GM19452 (cell line): ENCODE measurements around the gene DNMT3A.

Experiments
- ATAC-seq: cut with Tn5 transposase; IDR thresholded peaks from one replicate; pipeline ENCODE4 v1.9.1; 2021; ENCODE audit not compliant: unreplicated experiment

DNMT3A gene

DNA sequence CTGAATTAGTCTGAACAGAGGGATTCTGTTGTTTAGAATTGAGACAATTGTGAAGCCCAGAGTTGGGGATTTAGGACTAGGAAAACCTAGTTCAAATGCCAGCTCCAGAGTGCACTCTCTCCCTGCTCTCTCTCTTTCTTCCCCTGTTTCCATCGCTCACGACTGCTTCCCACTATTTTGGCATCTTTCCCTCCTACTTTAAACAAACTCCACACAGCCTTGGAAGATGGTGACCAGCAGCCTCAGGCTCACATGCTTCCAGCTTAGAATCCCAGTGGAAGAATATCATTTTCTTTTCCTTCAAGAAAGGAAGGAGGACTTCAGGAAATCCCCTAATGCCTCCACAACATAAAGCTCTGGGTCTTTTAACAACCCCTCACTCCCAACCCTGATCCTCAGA, 6.1 kb upstream of the DNMT3A start:
- no peak for ATAC-seq

DNA sequence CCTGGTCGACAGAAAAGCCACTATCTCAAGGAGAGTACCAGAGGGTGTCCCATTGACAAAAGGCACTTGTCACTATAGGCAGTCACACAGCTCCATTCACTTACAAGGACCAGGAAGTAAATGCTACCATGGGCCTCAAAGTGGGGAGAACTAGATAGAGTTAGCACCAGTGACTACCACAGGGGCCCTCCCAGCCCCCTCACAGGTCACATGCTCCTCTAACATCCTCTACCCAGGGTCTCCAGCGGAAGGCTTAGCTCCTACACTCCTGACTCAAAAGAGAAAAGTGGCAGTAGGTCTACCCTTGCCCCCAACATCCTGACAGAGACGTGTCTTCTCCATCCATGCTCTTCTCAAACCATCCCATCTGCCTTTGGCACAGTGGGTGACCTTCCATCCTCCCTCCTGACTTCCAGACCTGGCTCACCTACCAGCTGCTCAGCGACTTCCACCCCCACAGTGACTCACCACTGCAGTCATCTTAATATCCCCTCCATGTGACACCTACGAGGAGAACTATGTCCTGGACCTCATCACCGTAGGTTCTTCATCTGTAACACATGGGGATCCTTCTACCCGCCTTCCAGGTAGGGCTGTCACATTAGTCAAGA, 5.6 kb upstream of the DNMT3A start:
- ATAC-seq = no peak

DNA sequence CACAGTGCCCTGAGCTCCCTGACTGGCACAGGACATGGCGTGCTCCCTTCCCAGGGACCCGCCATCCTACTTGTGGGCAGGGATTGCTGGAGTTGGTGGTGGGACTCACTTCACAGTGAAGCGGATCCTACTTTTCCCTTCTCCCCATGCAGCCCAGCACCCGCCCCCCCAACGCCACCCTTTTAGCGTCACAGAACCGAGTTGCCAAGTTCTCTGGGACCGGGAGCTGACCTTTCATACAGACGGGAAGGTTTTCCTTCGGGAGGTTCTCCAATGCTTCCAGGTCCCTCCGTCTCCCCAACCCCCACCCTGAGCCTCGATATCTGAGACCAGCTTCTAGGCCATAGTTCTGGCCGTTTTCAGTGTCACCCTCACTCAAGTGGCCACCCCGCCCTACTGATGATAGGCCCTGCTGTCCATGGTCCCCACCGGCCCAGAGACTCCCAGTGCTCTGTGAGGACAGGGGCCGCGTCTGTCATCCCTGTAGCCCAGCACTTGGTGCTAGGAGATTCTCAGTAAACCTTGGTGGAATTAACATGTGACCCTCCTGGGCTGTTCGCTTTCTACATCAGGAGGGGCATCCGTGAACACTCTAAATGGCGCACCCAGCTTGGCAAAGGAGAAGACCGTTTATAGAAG, 1.6 kb upstream of the DNMT3A start:
- ATAC-seq = no peak

DNA sequence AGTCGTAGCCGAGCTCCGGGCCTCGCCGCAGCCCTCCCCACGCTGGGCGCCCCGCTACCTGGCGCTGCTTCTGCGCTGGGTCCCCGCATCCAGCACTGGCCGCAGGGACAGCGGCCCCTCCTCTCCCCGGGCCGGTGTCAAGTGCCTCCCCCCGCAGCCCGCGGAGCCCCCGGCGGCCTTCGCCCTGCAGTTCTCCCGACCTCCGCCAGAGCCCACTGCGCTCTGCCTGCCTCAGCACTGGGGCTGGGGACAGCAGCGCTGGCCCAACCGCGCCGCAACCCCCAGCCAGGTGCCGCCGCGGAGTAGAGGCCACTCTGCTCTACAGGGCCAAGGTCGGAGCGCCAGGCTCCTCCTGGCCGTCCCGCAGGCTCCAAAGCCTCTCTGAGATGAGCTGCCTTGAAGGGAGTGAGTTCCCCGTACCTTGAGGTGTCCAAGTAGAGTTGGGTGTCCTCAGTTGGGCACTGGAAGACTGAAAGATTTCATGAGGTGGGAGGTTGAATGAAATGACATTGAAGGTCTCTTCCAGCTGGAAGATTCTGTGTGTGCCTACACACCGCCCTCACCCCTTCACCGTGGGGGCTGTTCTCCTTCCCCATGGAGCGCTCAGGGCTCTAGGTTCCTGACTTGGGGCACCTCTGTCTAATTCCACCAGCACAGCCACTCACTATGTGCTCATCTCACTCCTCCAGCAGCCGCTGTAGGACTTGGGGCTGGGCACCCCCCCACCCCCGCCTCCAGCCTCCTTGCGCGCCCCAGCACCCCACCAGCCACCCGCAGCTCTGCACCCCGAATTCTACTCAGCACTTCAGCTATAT, 854 bp upstream of the DNMT3A start:
- ATAC-seq = peak; percentile 81

DNA sequence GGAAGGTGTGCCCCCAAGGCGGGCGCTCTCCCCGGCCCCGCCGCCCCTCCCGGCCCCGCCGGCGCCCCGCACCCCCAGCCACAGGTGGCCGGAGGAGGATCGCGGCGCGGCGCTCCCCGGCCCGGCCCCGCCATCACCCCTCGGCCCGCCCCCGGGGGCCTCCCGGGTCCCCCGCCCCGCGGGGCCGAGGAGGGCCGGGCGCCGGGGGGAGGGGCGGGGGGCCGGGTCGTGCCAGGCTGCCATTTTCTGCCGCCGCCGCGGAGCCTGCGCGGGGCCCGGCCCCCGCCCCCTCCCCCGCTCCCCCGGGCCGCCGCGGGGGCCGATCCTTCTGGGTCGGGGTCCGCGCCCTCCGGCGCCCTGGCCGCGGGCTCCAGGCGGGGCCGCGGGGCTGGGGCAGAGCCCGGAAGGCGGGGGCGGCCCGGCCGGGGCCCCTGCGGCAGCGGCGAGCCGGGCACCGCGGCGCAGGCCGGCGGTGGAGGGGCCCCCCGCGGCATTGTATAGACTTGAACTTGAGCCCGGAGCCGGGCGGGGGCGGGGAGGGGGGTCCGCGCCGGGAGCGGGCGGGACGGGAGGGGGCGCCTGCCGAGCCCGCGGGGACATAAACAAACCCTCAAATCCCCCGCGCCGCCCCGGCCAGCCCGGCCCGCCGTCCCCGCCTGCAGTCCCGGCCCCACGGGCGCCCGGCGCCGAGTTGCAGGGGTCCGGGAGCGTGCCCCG, 556 bp downstream of the DNMT3A start:
- peak; percentile 10 for ATAC-seq

DNA sequence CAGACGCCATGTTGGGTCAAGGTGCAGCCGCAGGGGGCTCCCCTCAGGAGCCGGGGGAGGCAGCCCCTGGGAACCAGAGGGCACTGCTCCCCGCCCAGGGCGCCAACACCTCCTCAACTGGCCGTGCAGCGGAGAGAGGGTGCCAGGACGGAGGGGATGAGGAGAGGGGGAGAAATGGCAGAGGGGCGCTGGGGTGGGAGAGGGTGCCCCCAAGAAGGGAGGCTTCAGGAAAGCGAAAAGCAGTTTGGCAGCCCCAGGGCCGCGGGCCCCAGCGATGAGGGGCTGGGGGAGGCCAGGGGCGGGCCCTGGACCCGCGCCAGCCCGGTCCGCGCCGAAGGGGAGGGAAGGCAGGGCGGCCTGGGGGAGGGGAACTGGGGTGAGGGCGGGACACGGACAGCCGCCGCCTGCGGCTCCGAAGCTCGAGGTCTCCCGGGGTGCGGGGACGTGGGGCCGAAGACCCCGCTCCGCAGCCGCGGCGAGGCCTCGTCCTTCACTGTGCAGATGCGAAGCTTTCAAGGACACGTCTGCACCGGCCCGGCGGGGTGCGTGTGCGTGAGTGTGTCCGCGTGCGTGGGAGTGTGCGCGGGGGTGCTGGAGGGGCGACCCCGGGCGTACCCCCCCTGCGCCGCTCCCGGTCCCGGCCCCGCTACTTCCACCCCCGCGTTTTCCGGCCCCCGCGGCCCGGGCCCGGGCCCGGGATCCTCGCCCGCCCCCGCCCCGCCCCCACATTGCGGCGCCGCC, 1.4 kb downstream of the DNMT3A start:
- no peak for ATAC-seq

DNA sequence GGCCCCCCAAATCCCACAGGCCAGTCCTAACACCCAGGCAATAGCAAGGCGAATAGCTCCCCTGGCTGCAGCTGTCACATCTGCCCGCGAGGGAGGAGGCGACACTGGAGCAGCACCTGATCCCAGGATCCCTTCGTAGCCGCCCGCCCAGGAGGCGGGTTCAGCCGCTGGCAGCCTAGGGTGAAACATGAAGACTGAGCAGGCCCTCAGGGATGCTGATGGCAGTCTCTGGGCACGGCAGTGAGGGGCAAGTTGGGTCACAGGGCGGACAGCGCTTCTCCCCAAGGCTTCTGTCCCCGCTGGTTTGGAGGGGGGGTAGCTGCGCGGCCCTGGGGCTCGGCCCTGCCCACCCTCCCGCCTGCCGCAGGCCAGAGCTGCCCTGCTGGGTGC, 1.9 kb downstream of the DNMT3A start:
- ATAC-seq = no peak

DNA sequence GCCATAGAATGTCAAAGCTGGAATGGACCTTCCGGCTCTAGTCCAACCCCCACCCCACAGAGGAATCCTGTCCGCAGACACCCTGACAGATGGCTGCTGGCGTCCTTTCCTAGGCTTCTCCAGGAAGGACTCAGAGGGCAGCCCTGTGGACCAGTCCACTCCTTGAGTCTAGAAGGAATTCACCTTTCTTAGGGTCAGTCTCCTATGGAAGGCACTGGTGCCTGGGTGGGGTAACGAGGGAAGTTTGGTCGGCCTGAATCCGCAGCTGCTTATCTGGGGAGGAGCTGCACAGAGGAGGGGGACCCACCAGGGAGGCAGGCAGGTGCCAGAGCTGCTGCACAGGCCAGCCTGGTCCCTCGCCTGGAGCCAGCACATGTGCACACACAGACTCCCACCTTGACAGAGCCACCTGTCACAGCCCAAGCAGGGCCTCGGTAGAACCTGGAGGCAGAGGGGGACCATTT, 2.5 kb downstream of the DNMT3A start:
- no peak for ATAC-seq

DNA sequence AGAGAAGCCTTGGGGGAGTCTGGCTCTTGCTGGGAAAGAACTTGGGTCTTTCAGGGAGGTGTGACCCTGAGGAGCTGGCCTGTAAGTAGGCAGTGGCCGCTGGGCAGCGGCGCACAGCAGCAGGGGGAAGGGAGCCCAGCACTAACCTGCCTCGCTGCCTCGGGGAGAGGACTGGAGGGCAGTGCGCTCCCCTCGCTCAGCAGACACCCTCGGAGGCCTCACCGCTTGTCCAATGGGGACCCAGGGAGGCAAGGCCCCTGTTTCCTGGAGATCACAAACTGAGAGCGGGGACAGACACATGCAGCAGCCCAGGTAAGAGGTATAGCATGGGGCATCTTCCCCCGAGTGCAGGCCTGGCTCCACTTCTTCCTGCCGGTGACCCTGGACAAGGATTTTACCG, 3.3 kb downstream of the DNMT3A start:
- ATAC-seq = no peak

DNA sequence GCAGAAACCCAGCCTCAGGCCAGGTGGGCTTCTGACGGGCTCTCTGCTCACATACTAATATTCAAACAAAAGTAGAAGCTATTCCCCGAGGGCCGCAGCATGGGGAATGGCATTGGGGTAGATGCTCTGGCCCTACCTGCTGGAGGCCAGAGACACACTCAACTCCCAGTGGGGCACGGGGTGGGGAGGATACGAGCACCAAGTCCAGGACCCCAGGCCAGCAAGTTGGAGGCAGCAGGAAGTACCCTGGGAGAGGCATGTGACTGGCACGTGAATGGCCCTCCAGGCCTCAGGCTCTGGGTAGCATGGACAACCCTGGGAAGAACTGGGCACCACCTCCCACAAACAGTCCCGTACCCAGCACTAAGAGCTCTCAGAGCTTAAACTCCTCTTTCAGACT, 3.8 kb downstream of the DNMT3A start:
- ATAC-seq = no peak

DNA sequence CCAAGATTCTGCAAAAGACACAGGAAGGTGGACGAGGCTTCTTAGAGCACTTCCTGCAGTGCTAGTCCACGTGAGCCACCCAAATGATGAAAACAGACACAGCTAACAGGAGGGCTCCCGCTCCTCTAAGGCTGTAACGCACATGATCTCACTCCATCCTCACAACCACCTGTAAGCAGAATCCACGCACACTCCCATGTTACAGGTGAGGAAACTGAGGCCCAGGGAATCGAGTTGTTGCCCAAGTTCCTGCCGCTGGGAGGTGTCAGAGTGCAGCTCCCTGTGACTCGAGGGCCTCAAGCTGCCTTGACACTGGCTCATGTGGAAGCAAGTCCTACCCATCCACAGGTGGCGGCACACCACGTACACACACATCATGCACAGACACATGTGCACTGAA, 4.4 kb downstream of the DNMT3A start:
- no peak for ATAC-seq

DNA sequence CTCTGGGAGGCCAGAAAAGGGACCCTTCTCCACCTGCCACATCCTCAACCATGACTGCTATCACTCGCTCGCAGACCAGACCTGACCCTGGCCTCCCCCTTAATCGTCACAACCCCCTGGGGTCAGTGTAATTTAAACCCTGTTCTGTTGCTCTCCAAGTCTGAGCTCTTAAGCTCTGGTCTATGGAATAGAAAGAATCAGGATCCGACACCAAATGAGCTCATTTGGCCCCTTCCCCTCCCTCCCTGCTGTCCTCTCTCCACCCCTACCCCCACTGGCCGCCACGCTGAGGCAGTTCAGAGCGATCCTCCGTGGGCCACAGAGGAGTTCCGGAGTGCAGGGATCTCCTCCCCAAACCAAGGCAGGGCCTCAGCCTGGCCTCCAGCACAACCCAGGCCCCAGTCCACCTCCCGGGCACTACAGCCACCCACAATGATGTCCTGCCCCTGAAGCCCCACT, 5.3 kb downstream of the DNMT3A start:
- no peak for ATAC-seq

DNA sequence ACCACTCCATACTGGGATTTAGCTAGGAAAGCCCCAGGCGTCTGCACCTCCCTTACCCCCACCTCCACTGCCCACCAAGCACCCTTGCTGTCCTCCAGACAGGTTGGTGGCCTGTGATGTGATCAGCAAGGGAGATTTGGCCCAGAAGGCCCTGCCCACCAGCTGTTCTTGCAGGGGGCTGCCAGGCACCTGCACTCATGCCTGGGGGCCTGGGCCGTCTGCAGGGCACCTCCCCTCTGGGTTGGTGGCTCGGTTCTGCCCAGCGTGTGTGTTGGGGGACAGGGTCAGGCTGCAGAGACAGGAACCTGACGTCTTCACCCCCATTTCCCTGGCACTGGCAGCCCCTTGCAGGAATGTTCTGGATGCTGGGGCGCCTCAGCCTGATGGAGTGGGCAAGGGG, 5.8 kb downstream of the DNMT3A start:
- no peak for ATAC-seq

DNA sequence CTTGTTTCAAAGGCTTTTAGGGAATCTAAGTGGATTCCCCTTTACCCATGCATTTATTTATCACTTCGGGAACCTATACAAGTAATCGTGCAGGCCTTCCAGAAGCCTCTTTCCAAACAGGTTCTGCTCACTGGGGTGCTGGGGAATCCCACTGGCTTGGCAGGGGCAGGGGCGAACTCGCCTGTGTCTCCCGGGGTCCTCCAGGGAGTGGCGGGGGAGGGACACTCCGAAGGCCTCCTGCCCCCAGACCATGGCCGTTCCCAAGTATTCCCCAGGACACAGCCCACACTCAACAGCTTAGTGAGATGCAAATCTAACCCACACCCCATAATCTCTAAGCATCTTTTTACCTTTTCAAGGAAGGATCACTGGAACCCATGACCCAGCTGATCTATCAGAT, 6.5 kb downstream of the DNMT3A start:
- ATAC-seq = no peak

DNA sequence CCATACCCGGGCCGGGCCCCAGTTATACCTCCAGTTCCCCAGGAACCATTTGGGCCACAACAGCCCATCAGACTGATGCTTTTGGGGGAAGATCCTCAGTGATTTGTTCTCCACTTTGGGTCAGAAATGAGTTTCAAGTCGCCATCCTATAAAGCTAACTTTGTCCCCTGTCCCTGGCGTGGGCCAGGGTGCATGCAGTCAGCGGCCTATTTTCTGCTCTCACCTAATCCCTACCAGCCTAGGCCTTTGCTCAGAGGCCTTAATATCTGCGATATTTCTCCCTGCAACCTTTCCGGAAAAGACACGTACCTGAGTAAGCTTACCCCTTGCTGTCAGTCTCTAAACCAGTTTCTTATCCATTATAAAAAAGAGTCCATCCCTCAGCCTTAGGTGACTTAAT, 7.2 kb downstream of the DNMT3A start:
- ATAC-seq = no peak

DNA sequence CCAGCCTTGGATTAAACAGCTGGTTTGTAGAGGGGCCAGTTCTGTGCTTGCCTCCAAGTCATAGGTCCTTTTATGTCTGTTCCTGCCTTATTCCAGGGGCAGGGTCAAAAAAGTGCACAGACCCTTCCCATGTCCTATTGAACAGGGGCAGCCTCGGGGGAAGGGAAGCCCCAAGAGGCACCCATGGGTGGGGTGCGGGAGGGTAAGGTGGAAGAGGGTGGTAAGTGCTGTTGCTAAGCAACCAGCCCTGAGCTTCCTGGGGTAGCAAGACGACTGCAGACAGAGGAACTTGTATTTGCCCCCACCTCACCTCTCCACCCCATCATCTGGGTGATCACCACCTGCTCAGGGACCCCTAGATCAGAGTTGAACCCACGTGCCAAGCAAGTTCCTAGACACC, 7.7 kb downstream of the DNMT3A start:
- ATAC-seq = no peak

DNA sequence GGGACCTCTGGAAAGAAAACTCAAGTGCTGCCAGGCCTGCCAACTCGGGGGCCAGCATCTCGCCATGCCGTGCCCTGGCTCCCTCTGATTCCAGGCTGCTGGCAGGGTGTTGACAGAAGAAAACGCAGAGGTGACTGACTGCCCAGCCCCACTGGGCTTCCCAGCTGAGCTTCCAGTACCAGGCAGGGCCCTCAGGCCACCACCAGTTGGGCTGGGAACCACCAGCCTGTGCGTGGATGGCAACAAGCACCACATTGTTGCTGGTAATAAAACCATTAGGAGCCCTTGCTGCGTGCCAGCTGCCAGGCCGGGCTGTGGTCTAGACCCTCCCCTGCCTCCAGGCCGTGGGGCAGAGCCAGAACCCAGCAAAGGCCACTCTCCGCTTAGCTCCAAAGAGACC, 9.2 kb downstream of the DNMT3A start:
- no peak for ATAC-seq

DNA sequence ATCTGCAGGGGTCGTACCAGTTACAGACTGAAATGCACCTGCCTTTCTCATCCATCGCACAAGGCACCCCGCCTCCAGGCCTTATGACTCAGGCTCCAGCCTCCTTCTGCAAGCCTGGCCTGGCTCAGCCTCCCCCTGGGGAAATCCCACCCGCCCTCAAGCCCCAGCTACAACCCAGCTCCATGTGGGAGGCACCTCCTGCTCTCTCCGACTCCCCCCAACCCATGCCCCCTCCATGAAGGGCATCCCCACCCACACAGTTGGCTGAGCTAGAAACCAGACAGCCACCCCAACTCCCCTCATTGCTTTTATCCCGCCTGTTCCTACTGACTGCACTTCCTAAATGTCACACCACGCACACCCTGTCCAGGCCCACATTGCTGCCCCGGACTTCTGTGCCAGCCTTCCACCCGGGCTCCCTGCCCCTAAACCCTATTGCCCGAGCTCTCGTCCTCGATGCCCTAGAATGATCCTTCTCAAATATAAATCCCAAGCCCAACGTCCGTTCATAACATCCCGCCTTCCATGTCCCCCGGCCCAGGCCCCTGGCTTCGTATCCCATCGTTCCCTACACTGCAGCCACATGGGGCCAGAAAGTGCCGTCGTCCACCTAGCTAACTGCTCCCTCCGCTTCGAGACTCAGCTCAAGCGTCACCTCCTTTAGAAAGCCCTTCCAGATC, 9.9 kb downstream of the DNMT3A start:
- ATAC-seq = no peak

DNA sequence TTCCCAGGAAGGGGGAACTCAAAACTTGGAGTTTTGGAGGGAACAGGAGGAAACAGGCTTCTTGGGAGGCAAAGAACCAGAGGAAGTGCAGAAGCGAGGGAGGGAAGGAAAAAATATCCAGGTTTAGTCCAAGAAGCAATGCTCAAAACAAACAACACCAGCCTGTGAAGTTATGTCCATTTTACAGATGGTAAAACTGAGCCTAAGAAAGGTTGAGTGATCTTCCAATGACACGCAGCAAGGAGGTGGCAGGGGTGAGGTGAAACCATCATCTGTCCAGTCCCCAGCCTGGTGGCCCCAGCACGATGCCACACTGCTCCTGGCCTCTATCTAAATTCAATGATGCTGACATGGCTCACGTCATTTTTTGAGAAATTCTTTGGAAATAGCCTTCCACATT, 10.8 kb downstream of the DNMT3A start:
- ATAC-seq = no peak

DNA sequence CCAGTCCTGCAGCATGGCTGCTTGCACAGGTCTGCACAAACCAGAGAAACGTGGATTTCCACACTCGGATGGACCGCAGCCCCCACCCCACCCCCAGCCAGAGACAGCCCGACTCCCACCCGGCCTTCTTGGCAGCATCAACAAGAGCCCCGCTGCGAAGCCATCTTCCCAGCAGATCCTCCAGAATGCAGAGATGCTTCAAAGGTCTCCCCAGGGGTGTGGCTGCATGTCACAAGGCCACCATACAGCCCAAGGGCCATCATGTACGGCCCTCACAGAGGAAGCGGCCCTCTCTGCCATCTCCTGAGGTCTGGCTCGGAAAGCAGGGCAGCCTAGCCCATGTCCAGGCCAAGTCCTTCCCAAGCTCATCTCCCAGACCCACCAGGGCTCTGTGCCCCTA, 11.5 kb downstream of the DNMT3A start:
- no peak for ATAC-seq
